ENCODE measurements around the gene HSD17B12. TPM values are rescaled to one million over a fixed set of nuclear protein-coding genes. Genes with fewer than 3 reads are reported as not detected.

The HSD17B12 gene
- total RNA-seq, 1 experiment from 2014 or later = 106 TPM

- in situ Hi-C loops (cut with HindIII; ENCODE audit: low pct_unique_long_range_greater_than_20kb, low sequenced_read_pairs) = no loop called here
- H3K9me3 ChIP-seq (ENCODE audit: control insufficient read depth, insufficient read depth, low read depth, low read length) = no peaks in the 10 kb centered on the region
- DNase-seq (ENCODE audit: low read depth, low spot score) = no peak
- intact Hi-C loops (cut with micrococcal nuclease; ENCODE audit: unreplicated experiment) = no loop called here
- H3K27me3 ChIP-seq (ENCODE audit: control insufficient read depth, insufficient read depth, low read length) = peaks cover 31% of the 10 kb centered on the region
- H3K27ac ChIP-seq (ENCODE audit: low read length) = no peak overlapping the region
- ChIA-PET CTCF (no interaction called here), POLR2A (no interaction called here)
- H3K4me3 ChIP-seq (ENCODE audit: low read depth in 2 of 2, low read length in 2 of 2) = no peak overlapping the region
- no peak for TF ChIP-seq TCF7L2 (IDR thresholded peaks at IDR 0.05; ENCODE audit: low read depth, low read length)
- TF ChIP-seq REST (IDR thresholded peaks at IDR 0.05; ENCODE audit: insufficient read depth in 1 of 2, low read depth in 2 of 2, low read length in 1 of 2) = no peak
- TF ChIP-seq POLR2AphosphoS5 (IDR thresholded peaks at IDR 0.05; ENCODE audit: low read depth, low read length) = no peak
- H3K36me3 ChIP-seq (ENCODE audit: control insufficient read depth, insufficient read depth, low read length) = no peaks in the 10 kb centered on the region
- ATAC-seq = no peak
- BruUV-seq (replicated peaks) = no TSS peak
- no peaks in the 10 kb centered on the region for H3K4me1 ChIP-seq (ENCODE audit: control insufficient read depth, insufficient read depth, low read length)
Observed at GRCh38 chr11:43632181-43632580, 48.4 kb upstream of the HSD17B12 start.

- Histone ChIP-seq H3K9me3 (ENCODE audit: control insufficient read depth, insufficient read depth, low read depth, low read length) (no peaks in the 10 kb centered on the region), H3K27me3 (ENCODE audit: control insufficient read depth, insufficient read depth, low read length) (peaks cover 34% of the 10 kb centered on the region), H3K36me3 (ENCODE audit: control insufficient read depth, insufficient read depth, low read length) (no peaks in the 10 kb centered on the region), H3K4me1 (ENCODE audit: control insufficient read depth, insufficient read depth, low read length) (no peaks in the 10 kb centered on the region; the same call in 1 of the 2 replicates), H3K4me3 (ENCODE audit: low read depth in 2 of 2, low read length in 2 of 2) (no peak overlapping the region), H3K27ac (ENCODE audit: low read length) (no peak overlapping the region)
- intact Hi-C loops (cut with micrococcal nuclease; ENCODE audit: unreplicated experiment) = no loop called here
- CTCF ChIA-PET = no interaction called here
- TF ChIP-seq TCF7L2 (IDR thresholded peaks at IDR 0.05; ENCODE audit: low read depth, low read length) (no peak), POLR2AphosphoS5 (IDR thresholded peaks at IDR 0.05; ENCODE audit: low read depth, low read length) (no peak), REST (IDR thresholded peaks at IDR 0.05; ENCODE audit: insufficient read depth in 1 of 2, low read depth in 2 of 2, low read length in 1 of 2) (no peak), CTCF (IDR thresholded peaks at IDR 0.05) (no peak), SIN3A (IDR thresholded peaks at IDR 0.05; ENCODE audit: borderline replicate concordance, insufficient read depth, low read depth, low read length) (no peak)
- DNase-seq (ENCODE audit: low read depth, low spot score) (no peak), ATAC-seq (no peak)
- in situ Hi-C loops (cut with HindIII; ENCODE audit: low pct_unique_long_range_greater_than_20kb, low sequenced_read_pairs) = no loop called here
- no TSS peak for BruUV-seq (replicated peaks)
- POLR2A ChIA-PET = no interaction called here
Observed at GRCh38 chr11:43638717-43639116, 41.8 kb upstream of the HSD17B12 start.

All from Panc1 (cell line).